ENCODE measurements around the gene SGMS1.
"Not testable (repeated sequence)": the region's sequence is repeated elsewhere in the genome, so short reads cannot be mapped to it uniquely, and the experiment has no call there.

SGMS1 gene

DNA sequence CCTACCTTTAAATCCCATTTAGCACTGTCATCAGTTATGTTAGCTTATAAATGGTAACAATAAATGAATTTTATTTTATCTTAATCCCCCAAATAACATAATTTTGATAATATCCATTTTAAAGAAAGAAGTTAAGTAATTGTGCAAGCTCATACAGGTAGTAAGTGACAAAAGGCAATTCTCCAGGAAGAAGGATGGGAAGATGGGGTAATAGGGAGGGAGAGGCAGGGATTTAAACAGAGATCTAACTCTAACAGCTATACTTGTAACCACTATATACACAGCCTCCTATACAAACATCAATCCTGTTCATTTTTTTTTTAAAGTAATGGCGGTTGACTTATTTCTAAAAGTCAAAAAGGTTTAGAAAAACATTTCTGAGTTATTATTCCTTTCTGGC, 119.4 kb downstream of the SGMS1 start:
- no peaks in the 10 kb centered on the region for H4K20me1 ChIP-seq (ENCODE audit: insufficient read depth, low read length)
- peak overlapping the region; percentile 46; the same call in 1 of the 2 replicates for H3K4me2 ChIP-seq (ENCODE audit: low read length)
- H2AFZ ChIP-seq (ENCODE audit: low read depth, low read length): no peak overlapping the region
- no peaks in the 10 kb centered on the region for H3K9me3 ChIP-seq (ENCODE audit: insufficient read depth, low read length)
- no peak overlapping the region for H3K9ac ChIP-seq (ENCODE audit: low read length)
- peaks cover 62% of the 10 kb centered on the region for H3K4me1 ChIP-seq (ENCODE audit: low read length)
- TF ChIP-seq, protein P1, sequence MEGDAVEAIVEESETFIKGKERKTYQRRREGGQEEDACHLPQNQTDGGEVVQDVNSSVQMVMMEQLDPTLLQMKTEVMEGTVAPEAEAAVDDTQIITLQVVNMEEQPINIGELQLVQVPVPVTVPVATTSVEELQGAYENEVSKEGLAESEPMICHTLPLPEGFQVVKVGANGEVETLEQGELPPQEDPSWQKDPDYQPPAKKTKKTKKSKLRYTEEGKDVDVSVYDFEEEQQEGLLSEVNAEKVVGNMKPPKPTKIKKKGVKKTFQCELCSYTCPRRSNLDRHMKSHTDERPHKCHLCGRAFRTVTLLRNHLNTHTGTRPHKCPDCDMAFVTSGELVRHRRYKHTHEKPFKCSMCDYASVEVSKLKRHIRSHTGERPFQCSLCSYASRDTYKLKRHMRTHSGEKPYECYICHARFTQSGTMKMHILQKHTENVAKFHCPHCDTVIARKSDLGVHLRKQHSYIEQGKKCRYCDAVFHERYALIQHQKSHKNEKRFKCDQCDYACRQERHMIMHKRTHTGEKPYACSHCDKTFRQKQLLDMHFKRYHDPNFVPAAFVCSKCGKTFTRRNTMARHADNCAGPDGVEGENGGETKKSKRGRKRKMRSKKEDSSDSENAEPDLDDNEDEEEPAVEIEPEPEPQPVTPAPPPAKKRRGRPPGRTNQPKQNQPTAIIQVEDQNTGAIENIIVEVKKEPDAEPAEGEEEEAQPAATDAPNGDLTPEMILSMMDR (IDR thresholded peaks at IDR 0.05; ENCODE audit: low read depth, low read length): no peak
- TF ChIP-seq EZH2phosphoT487 (IDR thresholded peaks at IDR 0.05; ENCODE audit: low read depth): no peak
- no peaks in the 10 kb centered on the region for H3K27me3 ChIP-seq (ENCODE audit: low read depth, low read length)
- H3K4me3 ChIP-seq (ENCODE audit: low read length): no peak overlapping the region
- no peak overlapping the region for H3K27ac ChIP-seq (ENCODE audit: low read length)
- H3K79me2 ChIP-seq (ENCODE audit: low read length): peaks cover 21% of the 10 kb centered on the region
- no peaks in the 10 kb centered on the region for H3K36me3 ChIP-seq (replicated peaks; ENCODE audit: low read depth, low read length)

DNA sequence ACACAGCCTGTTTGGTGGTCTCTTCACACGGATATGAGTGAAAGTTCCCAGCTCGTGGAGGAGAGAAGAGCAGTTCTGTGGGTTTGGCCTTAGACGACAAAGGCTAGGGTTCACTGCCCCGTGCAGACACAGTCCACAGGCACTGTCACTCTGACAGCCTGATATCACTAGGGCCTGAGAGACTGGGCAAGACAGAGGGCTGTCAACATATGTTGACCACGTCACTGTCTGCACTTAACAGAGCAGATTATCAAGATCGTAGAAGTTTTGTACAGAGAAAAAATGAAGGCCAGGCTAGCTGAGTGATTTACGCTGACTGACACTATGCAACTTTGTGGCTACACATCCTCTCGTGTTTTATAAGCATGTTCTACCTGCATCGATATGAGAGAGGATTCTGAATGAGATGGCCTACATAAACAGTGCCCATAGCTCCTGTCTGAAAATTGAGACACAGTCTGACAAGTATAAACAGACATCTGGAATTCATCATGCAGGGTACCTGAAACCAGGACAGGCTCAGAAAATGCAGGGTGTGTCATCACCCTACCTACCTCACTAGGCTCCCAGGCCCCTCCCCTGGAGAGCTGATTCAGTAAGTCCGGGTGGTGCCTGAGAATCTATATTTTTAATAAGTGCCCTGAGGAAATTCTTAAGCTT, 120.0 kb downstream of the SGMS1 start:
- Histone ChIP-seq H3K9ac (ENCODE audit: low read length) (no peak overlapping the region), H3K36me3 (replicated peaks; ENCODE audit: low read depth, low read length) (no peaks in the 10 kb centered on the region), H3K9me3 (ENCODE audit: insufficient read depth, low read length) (no peaks in the 10 kb centered on the region), H3K4me3 (ENCODE audit: low read length) (no peak overlapping the region), H2AFZ (ENCODE audit: low read depth, low read length) (no peak overlapping the region), H3K27me3 (ENCODE audit: low read depth, low read length) (no peaks in the 10 kb centered on the region), H3K79me2 (ENCODE audit: low read length) (peaks cover 21% of the 10 kb centered on the region), H4K20me1 (ENCODE audit: insufficient read depth, low read length) (no peaks in the 10 kb centered on the region), H3K4me2 (ENCODE audit: low read length) (peak overlapping the region; percentile 46), H3K27ac (ENCODE audit: low read length) (no peak overlapping the region), H3K4me1 (ENCODE audit: low read length) (peaks cover 57% of the 10 kb centered on the region)
- no peak for TF ChIP-seq EZH2phosphoT487 (IDR thresholded peaks at IDR 0.05; ENCODE audit: low read depth)
- TF ChIP-seq, protein P1 (IDR thresholded peaks at IDR 0.05; ENCODE audit: low read depth, low read length): no peak

DNA sequence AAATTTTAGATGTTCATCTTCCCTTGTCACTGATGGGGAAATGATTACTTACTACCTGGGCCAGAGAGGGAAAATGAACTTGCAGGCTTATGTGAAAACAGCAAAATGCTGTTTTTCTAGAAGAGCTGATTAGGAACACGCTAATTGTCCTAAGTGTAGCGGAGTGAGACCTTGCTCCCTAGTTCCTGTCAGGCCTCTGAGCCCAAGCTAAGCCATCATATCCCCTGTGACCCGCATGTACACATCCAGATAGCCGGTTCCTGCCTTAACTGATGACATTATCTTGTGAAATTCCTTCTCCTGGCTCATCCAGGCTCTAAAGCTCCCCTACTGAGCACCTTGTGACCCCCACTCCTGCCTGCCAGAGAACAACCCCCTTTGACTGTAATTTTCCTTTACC, 120.6 kb downstream of the SGMS1 start:
- H3K4me2 ChIP-seq (ENCODE audit: low read length); H3K9me3 ChIP-seq (ENCODE audit: insufficient read depth, low read length); H3K9ac ChIP-seq (ENCODE audit: low read length); H3K27me3 ChIP-seq (ENCODE audit: low read depth, low read length); H4K20me1 ChIP-seq (ENCODE audit: insufficient read depth, low read length); H3K27ac ChIP-seq (ENCODE audit: low read length); H3K36me3 ChIP-seq (replicated peaks; ENCODE audit: low read depth, low read length); H3K4me3 ChIP-seq (ENCODE audit: low read length); H2AFZ ChIP-seq (ENCODE audit: low read depth, low read length): not testable (repeated sequence)
- H3K79me2 ChIP-seq (ENCODE audit: low read length): peaks cover 21% of the 10 kb centered on the region
- peaks cover 53% of the 10 kb centered on the region for H3K4me1 ChIP-seq (ENCODE audit: low read length)

DNA sequence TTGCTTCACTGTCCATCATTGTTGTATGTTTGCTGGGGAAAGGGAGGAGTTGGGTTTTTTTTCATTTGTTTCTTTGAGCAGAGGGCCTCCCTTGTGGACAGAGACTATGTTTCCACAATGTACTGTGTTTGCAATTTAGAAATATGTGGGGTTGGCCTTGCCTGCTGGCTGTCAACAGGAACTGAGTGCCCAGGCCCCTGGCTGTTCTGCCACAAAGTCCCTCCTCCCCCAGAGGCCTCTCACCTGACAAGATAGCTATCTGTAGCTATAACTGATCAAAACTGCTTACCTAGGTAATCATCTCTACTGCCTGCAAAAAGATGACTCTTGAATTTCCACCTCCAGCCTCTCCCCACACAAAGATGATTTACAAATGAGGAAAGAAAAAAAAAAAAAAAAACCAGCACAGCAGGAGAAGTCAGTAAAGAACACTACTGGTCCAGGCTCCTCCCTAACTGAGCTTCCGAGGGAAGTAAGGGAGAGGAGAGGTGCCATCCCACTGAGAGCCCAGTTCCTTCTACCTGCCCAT, 121.8 kb downstream of the SGMS1 start:
- Histone ChIP-seq H3K4me1 (ENCODE audit: low read length) (peaks cover 53% of the 10 kb centered on the region), H3K79me2 (ENCODE audit: low read length) (peaks cover 12% of the 10 kb centered on the region), H3K4me2 (ENCODE audit: low read length) (no peak overlapping the region), H3K36me3 (replicated peaks; ENCODE audit: low read depth, low read length) (no peaks in the 10 kb centered on the region), H3K9me3 (ENCODE audit: insufficient read depth, low read length) (no peaks in the 10 kb centered on the region), H2AFZ (ENCODE audit: low read depth, low read length) (no peak overlapping the region), H3K27ac (ENCODE audit: low read length) (no peak overlapping the region), H3K4me3 (ENCODE audit: low read length) (no peak overlapping the region), H3K9ac (ENCODE audit: low read length) (no peak overlapping the region), H4K20me1 (ENCODE audit: insufficient read depth, low read length) (no peaks in the 10 kb centered on the region), H3K27me3 (ENCODE audit: low read depth, low read length) (no peaks in the 10 kb centered on the region)
- no peak for TF ChIP-seq EZH2phosphoT487 (IDR thresholded peaks at IDR 0.05; ENCODE audit: low read depth)
- TF ChIP-seq, protein P1 (IDR thresholded peaks at IDR 0.05; ENCODE audit: low read depth, low read length): no peak
